OCI-M2 (cell line): ENCODE results near the gene PRR30.
A peak's percentile ranks its signal among the peaks of the same experiment; 100 is the strongest.

ENCODE experiments used
- DNase-seq: peaks from one replicate; lab custom pipeline; 2025; ENCODE audit not compliant: unreplicated experiment; lab: John Stamatoyannopoulos, UW

Gene PRR30

GRCh38 chr2:27155069-27155520 is 15.9 kb upstream of the PRR30 start:
- no peak for DNase-seq

- no peak for DNase-seq
Observed at GRCh38 chr2:27154488-27154887, 15.3 kb upstream of the PRR30 start.

DNA sequence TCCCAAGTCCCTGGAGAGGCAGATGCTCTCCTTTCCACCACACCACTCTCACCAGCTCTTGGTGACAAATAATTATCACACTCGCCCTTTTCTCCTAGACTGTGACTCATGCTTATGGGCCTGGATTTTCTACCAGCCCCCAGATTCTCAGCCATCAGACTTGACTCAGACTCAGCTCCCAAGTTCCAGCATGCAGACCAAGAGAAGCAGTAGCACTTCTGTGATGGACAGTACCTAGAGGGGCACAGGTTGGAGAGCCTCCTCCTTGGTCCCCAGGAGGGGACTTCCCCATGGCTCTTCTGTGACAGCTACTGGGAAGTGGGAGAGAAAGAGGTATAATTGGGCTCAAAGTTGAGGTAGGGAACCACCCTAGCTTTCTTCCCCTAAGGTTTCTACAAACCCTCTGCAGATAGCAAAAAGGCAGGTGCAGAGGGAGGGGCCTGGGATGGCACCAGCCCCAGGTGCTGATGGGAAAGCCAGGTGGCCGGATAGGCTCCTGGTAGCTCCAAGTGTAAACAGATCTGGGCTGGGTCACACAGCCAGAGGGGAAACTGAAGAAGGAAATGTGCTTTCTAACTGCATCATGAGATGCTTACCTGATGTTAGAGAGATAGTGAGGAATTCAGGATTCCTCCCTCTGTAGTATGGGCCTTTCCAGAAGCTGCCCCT is 13.7 kb upstream of the PRR30 start:
- no peak for DNase-seq

DNA sequence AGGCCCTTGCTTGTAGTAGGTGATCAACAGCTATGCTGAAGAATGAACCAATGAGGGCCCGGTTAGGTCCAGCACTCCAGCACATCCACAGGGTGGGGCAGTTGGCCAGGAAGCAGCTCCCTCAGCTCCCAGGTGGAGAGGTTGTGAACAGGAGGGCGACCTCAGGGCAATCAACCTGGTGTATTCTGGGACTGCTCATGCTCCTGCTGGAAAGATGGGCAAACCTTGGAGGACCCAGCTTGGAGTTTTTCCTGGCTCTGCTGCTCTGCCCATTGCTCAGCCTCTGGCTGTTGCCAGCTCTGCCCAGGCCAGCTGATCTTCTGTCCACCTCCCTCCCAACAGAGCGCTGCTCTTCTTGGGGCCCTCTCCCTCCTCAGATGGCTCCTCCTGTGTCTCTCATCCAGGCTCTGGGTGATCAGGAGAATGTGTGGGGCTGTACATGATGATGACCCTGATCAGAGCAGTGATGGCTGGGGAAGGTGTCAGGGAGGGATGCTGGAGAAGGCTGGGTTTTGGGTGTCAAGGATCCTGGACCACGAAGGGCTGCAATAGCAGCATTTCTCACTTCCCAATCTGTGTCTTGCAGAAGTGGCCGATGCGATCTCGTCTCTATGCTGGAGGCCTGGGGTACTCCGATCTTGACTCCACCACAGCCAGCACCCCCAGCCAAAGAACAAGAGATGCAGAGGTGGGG is 13.0 kb upstream of the PRR30 start:
- DNase-seq = no peak

DNA sequence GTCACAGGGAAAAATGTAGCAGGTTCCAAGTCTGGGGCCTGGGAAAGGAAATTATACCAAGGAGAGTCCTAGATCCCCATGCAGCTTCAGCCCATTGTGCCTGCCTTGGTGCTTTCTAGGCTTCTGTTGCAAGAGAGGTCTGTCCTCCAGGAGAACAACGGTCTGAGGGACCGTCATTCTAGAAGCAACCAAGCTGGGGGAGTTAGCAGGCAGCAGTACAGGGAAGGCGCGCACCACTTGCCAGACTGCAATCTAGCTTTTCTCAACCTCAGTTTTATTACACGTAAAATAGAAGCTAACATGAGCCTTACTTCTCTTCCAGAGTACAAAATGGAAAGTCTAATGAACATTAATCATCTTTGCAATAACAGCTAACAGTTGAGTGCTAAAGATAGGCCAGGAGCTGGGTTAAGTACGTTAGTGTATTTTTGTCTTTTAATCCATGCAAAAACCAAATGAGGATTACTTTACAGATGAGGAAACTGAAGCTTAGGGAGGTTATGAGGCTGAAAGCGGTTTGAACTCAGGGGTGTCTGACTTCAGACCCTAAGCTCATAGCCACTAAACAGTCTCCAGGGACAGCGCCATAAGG is 11.5 kb upstream of the PRR30 start:
- no peak for DNase-seq

DNA sequence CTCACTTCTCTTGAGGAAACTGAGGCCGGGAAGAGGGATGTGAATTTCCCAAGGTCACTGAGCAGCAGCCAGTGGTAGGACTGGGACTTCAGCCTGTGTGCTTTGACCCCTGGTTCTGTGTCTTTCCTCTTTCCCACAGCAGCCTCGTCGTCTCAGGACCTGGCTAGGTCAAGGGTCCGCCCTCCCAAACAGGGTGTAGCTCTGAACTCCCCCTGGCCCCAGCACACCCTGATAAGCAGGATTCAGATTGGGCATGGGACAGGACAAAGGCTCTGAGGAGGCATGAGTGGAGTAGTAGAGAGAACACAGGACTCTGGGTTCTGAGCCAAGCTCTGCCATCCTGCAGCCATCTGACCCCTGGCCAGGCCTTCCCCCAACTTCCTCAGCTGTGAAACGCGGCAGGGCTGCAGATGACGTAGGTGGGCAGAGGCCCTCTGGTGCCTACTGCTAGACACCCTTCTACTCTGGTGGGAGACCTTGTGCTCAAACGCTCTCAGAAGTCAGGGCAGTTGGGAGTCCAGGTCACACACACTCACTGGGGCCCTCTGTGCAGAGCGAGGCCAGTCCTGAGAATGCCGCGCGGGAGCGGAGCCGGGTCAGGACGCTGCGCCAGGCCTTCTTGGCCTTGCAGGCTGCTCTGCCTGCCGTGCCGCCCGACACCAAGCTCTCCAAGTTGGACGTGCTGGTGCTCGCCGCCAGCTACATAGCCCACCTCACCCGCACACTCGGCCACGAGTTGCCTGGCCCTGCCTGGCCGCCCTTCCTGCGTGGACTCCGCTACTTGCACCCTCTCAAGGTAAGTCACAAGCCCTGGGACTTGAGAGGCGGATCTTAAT is 10.6 kb upstream of the PRR30 start:
- DNase-seq = no peak

- DNase-seq = no peak
Observed at GRCh38 chr2:27148801-27149439, 9.7 kb upstream of the PRR30 start, which contains the start of gene TCF23. Gene TCF23 (plus strand): TSS chr2:27149004. CDS start chr2:27149134, 130 bp downstream.

- no peak for DNase-seq
Observed at GRCh38 chr2:27147935-27148334, 8.7 kb upstream of the PRR30 start.

- DNase-seq = no peak
Observed at GRCh38 chr2:27145682-27146081, 6.5 kb upstream of the PRR30 start.

DNA sequence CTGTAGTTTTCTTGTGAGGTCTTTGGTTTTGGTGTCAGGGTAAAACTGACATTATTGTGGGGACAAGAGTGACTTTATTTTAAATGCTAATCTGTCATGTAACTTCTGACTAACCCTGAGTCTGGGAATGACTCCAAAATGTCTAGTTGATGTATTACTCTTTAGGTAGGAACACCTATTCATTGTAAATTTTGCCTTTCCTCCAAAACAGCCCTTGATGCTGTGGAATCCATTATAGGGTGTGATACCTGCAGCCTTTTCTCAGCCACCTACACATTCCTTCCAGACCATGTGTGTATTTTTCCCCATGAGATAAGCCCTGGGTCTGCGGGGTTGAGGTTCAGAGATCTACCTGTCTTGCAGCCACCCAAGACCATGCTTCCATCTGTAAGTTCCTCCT is 4.1 kb upstream of the PRR30 start:
- DNase-seq = no peak

- no peak for DNase-seq
Observed at GRCh38 chr2:27138111-27138510, 1.1 kb downstream of the PRR30 start.

- no peak for DNase-seq
Observed at GRCh38 chr2:27137322-27137935, 1.8 kb downstream of the PRR30 start.

- DNase-seq = no peak
Observed at GRCh38 chr2:27136751-27137150, 2.5 kb downstream of the PRR30 start.

GRCh38 chr2:27135478-27135955 is 3.7 kb downstream of the PRR30 start:
- DNase-seq = no peak

DNA sequence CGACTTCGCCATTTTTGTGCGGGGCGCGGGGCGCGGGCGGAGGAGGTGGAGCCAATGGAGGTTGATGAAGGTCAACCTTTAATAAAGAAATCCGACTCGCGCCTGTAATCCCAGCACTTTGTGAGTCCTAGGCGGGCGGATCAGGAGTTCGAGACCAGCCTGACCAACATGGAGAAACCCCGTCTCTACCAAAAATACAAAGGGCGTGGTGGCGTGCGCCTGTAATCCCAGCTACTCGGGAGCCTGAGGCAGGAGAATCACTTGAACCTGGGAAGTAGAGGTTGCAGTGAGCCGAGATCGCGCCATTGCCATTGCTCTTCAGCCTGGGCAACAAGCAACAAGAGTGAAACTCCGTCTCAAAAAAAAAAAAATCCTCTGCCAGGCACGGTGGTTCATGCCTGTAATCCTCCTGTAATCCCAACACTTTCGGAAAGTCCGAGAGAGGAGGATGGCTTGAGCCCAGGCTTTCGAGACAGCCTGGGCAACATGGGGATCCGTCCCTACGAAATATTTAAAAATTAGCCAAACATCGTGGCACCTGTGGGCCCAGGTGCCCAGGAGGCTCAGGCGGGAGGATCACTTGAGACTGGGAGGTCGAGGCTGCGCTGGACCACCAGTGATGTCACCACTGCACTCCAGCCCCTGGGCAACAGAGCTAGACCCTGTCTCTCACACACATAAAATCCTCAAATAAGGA is 4.3 kb downstream of the PRR30 start:
- no peak for DNase-seq

- DNase-seq = peak; percentile 57
Observed at GRCh38 chr2:27133905-27134780, 5.1 kb downstream of the PRR30 start, which contains the start of gene PREB. Gene PREB (minus strand): TSS chr2:27134636. CDS start chr2:27134421, 215 bp downstream.

DNA sequence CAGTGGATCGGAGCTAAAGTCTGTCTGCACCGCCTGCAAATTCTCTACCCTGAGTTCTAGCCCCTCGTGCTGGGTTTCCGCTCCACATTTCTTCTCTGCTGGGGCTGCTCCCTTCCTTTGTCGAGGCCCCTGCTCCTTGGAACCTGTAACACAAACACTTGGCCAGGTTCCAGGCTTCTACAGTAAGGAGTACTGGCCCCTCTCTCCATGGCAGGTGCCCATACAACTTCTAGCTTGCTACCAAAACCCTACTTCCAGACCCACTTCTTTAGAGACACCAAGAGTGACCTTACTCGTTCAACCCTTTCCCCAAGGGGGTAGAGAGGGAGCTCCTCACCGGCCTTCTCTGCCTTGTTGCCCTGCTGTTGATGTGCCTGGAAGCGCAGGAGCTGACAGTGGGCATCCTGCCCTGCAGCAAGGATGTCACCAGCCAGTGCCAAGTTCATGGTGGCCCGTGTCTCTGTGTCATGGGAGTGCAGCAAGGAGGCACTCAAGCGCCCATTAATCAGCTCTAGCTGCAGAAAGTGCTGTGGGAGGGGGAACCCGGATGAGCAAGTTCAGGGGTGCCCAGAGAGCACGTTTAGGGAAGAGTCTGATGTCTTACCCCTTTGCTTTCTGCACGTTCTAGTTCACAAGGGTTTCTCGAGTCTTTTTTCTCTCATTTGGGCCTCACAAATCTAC is 5.9 kb downstream of the PRR30 start:
- DNase-seq = no peak

GRCh38 chr2:27131429-27131828 is 7.8 kb downstream of the PRR30 start:
- DNase-seq = no peak
